Ovary (tissue), 10 donors: ENCODE data around the gene CDK5RAP3. TPM values are rescaled to one million over a fixed set of nuclear protein-coding genes. Genes with fewer than 3 reads are reported as not detected.

Experiments
- DNase-seq, 5 donors: peaks; one replicate each; pipeline ENCODE4 v3.0.0-alpha.2; 2019 to 2020
- H3K27ac ChIP-seq, 2 donors: fragments of 200-600 bp; one replicate each; pipeline versions ENCODE4 v1.5.1 to v1.8.0; 2019 to 2022
- H3K27me3 ChIP-seq: fragments of 200-600 bp; one replicate; pipeline ENCODE4 v1.8.0; 2022
- H3K36me3 ChIP-seq: fragments of 200-600 bp; sonication (generic); one replicate; pipeline ENCODE4 v1.5.1; 2019
- H3K4me1 ChIP-seq: one replicate; pipeline ENCODE4 v1.8.1; 2013; ENCODE audit warnings: mild to moderate bottlenecking, moderate library complexity; ENCODE audit not compliant: insufficient read depth
- H3K4me3 ChIP-seq: fragments of 200-600 bp; sonication (generic); one replicate; pipeline ENCODE4 v1.5.1; 2017
- H3K9me3 ChIP-seq, 2 donors: fragments of 200-600 bp in 1 of 2; sonication (generic) in 1 of 2; one replicate each; pipeline versions ENCODE4 v1.5.1 to v1.8.1; 2013 to 2019; ENCODE audit warnings: mild to moderate bottlenecking in 1 of 2, moderate library complexity in 1 of 2
- EP300 ChIP-seq: sonication (generic); formaldehyde crosslinking; IDR thresholded peaks from one replicate; pipeline ENCODE4 v1.6.1; 2017; ENCODE audit warnings: antibody characterized with exemption
- POLR2A ChIP-seq: fragments of 450-650 bp; IDR thresholded peaks from one replicate; pipeline ENCODE4 v1.6.1; 2017; ENCODE audit warnings: antibody characterized with exemption, mild to moderate bottlenecking, moderate library complexity
- WGBS, 3 donors: extraction: QIAGEN DNeasy Blood & Tissue Kit in 1 of 3; methylation state at CpG; one replicate each; pipeline versions ENCODE4 v1.1.5 to v1.1.7; 2013 to 2017; 5-methylcytosine and 5-hydroxymethylcytosine counted together
- intact Hi-C, 4 donors: fragments of 100-400 bp; cut with DNase I; formaldehyde crosslinking; loops; one replicate each; pipeline versions ENCODE4 v1.11.0 to v1.15.1; 2022 to 2023
- long read RNA-seq, 3 donors: library from polyadenylated mRNA in 2 of 3; unstranded in 2 of 3; transcript quantifications; one replicate each; pipeline ENCODE4 v2.0.0 and lab custom pipeline, GENCODE V29; 2021 to 2026
- polyA plus RNA-seq, 2 donors: library from polyadenylated mRNA; stranded (reverse); fragments of 200-250 nt in 1 of 2; fragments of 350-450 nt in 1 of 2; fragmentation: Illumina TruSeq in 1 of 2; extraction: RNeasy Lipid Tissue Mini Kit (QIAGEN cat#74804) in 1 of 2; gene quantifications; one replicate each; pipeline ENCODE4 v1.2.3, GENCODE V29; 2013 to 2014
- total RNA-seq, 7 donors: library from RNA; depleted of rRNA in 2 of 7; stranded (reverse); fragments of >200 nt in 2 of 7; fragmentation: NEBNext Ultra II Directional in 3 of 7; extraction: Animal tissue kit (Norgen Biotek cat#: 25700) in 3 of 7; gene quantifications; one replicate each; pipeline versions ENCODE4 v1.1.0 to v1.2.4, GENCODE V29; 2016 to 2023
- TF ChIP-seq, protein P1 (sequence below), 3 donors: fragments of 450-650 bp in 2 of 3; fragments of 200-600 bp in 1 of 3; IDR thresholded peaks; one replicate each; pipeline versions ENCODE4 v1.5.1 to v1.8.0; 2016 to 2022; ENCODE audit warnings: antibody characterized with exemption in 3 of 3, mild to moderate bottlenecking in 1 of 3
- donor health status: DM: no; HTN: no; CAD: no; lungs with moderate emphysema.
- donor health status: DM: no; HTN: no; CAD: no.
- donor health status: Bipolar disorder and iron deficiency.
- donor health status: DM: yes; HTN: yes; CAD: no.
- donor health status: DM: no; HTN: no; CAD: no.
- donor health status: DM: yes; HTN: yes; CAD: no.

The CDK5RAP3 gene, protein sequence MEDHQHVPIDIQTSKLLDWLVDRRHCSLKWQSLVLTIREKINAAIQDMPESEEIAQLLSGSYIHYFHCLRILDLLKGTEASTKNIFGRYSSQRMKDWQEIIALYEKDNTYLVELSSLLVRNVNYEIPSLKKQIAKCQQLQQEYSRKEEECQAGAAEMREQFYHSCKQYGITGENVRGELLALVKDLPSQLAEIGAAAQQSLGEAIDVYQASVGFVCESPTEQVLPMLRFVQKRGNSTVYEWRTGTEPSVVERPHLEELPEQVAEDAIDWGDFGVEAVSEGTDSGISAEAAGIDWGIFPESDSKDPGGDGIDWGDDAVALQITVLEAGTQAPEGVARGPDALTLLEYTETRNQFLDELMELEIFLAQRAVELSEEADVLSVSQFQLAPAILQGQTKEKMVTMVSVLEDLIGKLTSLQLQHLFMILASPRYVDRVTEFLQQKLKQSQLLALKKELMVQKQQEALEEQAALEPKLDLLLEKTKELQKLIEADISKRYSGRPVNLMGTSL
- total RNA-seq = 100 to 1,000 TPM; 125 to 197 (median 144) TPM
- polyA plus RNA-seq = 100 to 1,000 TPM; 138 to 162 TPM
- long read RNA-seq, donor 1, transcript CDK5RAP3-231 (12 exons, 2,759 nt) = minor isoform, 33 of 508 reads
- long read RNA-seq, donor 1, transcript CDK5RAP3-201 (14 exons, 1,866 nt) = major isoform, 359 of 508 reads
- long read RNA-seq, donor 1, transcript CDK5RAP3-236 (14 exons, 1,862 nt) = minor isoform, 5 of 508 reads
- long read RNA-seq, donor 1, transcript CDK5RAP3-237 (13 exons, 2,519 nt) = minor isoform, 8 of 508 reads
- long read RNA-seq, donor 1, partial matches to known transcripts = 36 of 508 reads
- long read RNA-seq, donor 1, other reads (novel, unspliced or antisense) = 67 of 508 reads
- long read RNA-seq, donor 2, transcript CDK5RAP3-201 (14 exons, 1,866 nt) = major isoform, 15 of 51 reads
- long read RNA-seq, donor 2, transcript CDK5RAP3-225 (2 exons, 2,455 nt) = major isoform, 15 of 51 reads
- long read RNA-seq, donor 2, transcript CDK5RAP3-231 (12 exons, 2,759 nt) = minor isoform, 9 of 51 reads
- long read RNA-seq, donor 2, partial matches to known transcripts = 7 of 51 reads
- long read RNA-seq, donor 2, other reads (novel, unspliced or antisense) = 0 of 51 reads
- long read RNA-seq, donor 3, transcript CDK5RAP3-231 (12 exons, 2,759 nt) = minor isoform, 12 of 190 reads
- long read RNA-seq, donor 3, transcript CDK5RAP3-201 (14 exons, 1,866 nt) = major isoform, 97 of 190 reads
- long read RNA-seq, donor 3, partial matches to known transcripts = 43 of 190 reads
- long read RNA-seq, donor 3, other reads (novel, unspliced or antisense) = 34 of 190 reads

DNA sequence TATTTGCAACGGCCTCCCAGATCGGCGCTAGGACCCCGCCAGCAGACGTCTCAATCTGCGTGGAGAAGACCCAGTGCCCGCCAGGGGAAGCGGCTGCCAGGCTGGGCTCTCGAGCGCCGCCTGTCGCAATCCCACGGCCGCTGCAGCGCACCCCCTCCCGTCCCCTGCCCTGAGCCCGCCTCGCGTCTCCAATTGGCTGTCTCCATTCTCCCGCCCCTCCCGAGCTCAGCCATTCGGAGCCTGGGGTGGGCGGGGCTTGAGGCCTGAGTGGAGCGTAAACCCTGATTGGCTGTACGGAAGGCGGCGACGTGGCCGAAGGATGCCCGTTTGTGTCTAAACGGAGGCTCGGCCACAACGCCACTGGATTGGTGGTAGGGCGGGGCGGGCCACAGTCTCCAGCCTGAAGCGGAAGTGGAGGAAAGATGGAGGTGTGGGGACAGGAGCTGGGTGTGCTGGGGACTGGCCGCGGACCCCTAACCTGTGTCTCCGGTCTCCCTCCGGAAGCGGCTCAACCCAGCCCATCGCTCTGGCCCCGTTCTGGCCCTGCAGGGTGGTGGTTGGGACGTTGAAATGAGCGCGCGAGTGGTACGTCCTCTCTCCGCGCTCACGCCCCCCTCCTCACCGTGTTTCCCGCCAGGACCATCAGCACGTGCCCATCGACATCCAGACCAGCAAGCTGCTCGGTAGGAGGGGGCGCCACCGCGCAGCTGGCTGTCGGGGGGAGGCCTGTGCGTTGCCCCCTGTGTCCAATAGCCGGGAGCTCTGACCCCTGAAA, at the start of gene CDK5RAP3:
CDK5RAP3 (plus strand) TSS at position 389 of the 775 bp plus-strand sequence; CDS start at position 423, 34 bp downstream.
- no peak for TF ChIP-seq EP300
- TF ChIP-seq, protein P1, sequence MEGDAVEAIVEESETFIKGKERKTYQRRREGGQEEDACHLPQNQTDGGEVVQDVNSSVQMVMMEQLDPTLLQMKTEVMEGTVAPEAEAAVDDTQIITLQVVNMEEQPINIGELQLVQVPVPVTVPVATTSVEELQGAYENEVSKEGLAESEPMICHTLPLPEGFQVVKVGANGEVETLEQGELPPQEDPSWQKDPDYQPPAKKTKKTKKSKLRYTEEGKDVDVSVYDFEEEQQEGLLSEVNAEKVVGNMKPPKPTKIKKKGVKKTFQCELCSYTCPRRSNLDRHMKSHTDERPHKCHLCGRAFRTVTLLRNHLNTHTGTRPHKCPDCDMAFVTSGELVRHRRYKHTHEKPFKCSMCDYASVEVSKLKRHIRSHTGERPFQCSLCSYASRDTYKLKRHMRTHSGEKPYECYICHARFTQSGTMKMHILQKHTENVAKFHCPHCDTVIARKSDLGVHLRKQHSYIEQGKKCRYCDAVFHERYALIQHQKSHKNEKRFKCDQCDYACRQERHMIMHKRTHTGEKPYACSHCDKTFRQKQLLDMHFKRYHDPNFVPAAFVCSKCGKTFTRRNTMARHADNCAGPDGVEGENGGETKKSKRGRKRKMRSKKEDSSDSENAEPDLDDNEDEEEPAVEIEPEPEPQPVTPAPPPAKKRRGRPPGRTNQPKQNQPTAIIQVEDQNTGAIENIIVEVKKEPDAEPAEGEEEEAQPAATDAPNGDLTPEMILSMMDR (IDR thresholded peaks at IDR 0.05) = peak; percentile 97 to 99 (median 99)
- TF ChIP-seq POLR2A = peak; percentile 64
- intact Hi-C loops = loop anchor here in 1 of 4 donors (5.0 kb wide), 1 partner anchor 74 kb away; the partner anchor contains the start of gene SP2

DNA sequence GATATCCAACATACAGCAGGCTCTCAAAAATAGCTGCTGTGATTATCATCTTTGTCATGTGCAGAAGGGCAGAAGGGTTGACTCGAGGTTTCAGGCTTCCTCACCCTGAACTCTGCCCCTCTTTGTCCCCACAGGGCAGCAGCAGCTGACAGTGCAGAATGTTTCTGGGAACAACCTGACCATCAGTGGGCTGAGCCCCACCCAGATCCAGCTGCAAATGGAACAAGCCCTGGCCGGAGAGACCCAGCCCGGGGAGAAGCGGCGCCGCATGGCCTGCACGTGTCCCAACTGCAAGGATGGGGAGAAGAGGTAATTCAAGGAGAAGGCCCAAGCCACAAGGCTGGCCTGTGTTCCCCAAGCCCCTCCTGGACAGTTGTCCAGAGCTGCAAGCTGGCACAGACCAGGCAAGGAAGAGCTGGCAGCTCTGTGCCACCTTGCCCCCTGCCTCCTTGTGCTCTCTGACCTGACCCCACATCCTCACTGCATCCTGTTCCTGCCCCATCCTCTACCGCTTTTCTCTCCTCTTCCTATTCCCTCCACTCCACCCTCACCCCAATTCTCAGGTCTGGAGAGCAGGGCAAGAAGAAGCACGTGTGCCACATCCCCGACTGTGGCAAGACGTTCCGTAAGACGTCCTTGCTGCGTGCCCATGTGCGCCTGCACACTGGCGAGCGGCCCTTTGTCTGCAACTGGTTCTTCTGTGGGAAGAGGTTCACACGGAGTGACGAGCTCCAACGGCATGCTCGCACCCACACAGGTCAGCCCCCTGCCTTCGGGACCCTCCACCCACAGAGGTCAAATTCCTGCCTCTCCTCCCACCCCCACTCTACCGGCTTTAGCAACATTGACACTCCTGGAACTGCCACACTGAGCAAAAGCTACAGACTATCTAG, 45.9 kb upstream of the CDK5RAP3 start:
- WGBS, 3 donors = 53 to 68% (median 56%) methylated on average over 23 of the region's 23 CpGs
- no peaks in the 10 kb centered on the region for H3K9me3 ChIP-seq
- TF ChIP-seq POLR2A (no peak), EP300 (no peak)
- TF ChIP-seq, protein P1 (IDR thresholded peaks at IDR 0.05) = no peak
- intact Hi-C loops = no loop called here
- no peak for DNase-seq
- H3K27ac ChIP-seq = no peak overlapping the region
- H3K27me3 ChIP-seq = no peaks in the 10 kb centered on the region
- no peak overlapping the region for H3K4me3 ChIP-seq
- H3K36me3 ChIP-seq = no peaks in the 10 kb centered on the region
- H3K4me1 ChIP-seq = no peaks in the 10 kb centered on the region

More for the DNA sequence above, at the start of gene CDK5RAP3:
- 0 to 1% (median 0%) methylated on average over 61 to 62 of the region's 62 CpGs for WGBS, 3 donors
- peak; percentile 99 to 100 (median 100) for DNase-seq
- no peaks in the 10 kb centered on the region for H3K9me3 ChIP-seq
- H3K4me3 ChIP-seq = peak within 1 kb of the TSS; percentile 94
- peak within 1 kb of the TSS; percentile 2 to 78 for H3K27ac ChIP-seq
- no peaks in the 10 kb centered on the region for H3K27me3 ChIP-seq
- H3K4me1 ChIP-seq = peaks cover 11% of the 10 kb centered on the region
- no peaks in the 10 kb centered on the region for H3K36me3 ChIP-seq

DNA sequence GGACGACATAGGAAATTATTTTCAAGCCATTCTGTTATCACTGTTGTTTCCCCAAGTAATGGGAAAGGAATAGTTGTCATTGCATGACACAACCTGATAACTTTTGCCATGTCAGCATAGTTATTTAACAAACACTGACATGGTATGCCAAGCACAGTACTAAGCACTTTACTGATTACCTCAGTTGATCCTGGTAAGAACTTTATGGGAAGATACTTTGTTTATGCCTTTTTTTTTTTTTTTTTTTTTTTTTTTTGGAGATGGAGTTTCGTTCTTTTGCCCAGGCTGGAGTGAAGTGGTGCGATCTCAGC, 45.3 kb upstream of the CDK5RAP3 start:
- 30 to 64% (median 56%) methylated on average over 3 of the region's 3 CpGs for WGBS, 3 donors
- no peak for DNase-seq
- Histone ChIP-seq H3K4me3 (no peak overlapping the region), H3K4me1 (no peaks in the 10 kb centered on the region), H3K9me3 (no peaks in the 10 kb centered on the region), H3K27ac (no peak overlapping the region), H3K27me3 (no peaks in the 10 kb centered on the region), H3K36me3 (no peaks in the 10 kb centered on the region)
- intact Hi-C loops = no loop called here
- no peak for TF ChIP-seq POLR2A
- TF ChIP-seq, protein P1 (IDR thresholded peaks at IDR 0.05) = no peak
- no peak for TF ChIP-seq EP300
